B cell (primary cell): Measurements from ENCODE around the gene PNPLA5. TPM values are rescaled to one million over a fixed set of nuclear protein-coding genes. Genes with fewer than 3 reads are reported as not detected.

Source experiments
- ATAC-seq: fragments of 200-7000 bp; cut with Tn5 transposase; one replicate; pipeline ENCODE4 v1.10.0; 2021; ENCODE audit warnings: low read depth, mild to moderate bottlenecking, moderate number of reproducible peaks, moderate library complexity
- CTCF ChIA-PET: fragments of 350-600 bp; sonication (Branson Sonifier 250); formaldehyde crosslinking; loops from one replicate; lab custom pipeline; 2021; ENCODE audit warnings: antibody characterized with exemption, inconsistent platforms; lab: Charles Lee
- POLR2A ChIA-PET: fragments of 350-600 bp; sonication (Branson Sonifier 250); formaldehyde crosslinking; loops from one replicate; lab custom pipeline; 2021; ENCODE audit warnings: antibody characterized with exemption; lab: Charles Lee
- DNase-seq: peaks from one replicate; pipeline ENCODE4 v3.0.0; 2013
- H2AFZ ChIP-seq: 2 replicates; pipeline ENCODE4 v1.6.1; 2012; ENCODE audit warnings: mild to moderate bottlenecking, low read depth, low read length; ENCODE audit not compliant: insufficient read depth, poor library complexity, severe bottlenecking
- H3K27ac ChIP-seq, 2 donors: 1 replicate in 1 of 2; 2 replicates in 1 of 2; pipeline ENCODE4 v1.5.1; 2012 to 2013; ENCODE audit warnings: low read length in 2 of 2, mild to moderate bottlenecking in 2 of 2, moderate library complexity in 1 of 2
- H3K27me3 ChIP-seq, 4 experiments: fragments of 200-600 bp in 1 of 4; sonication (generic) in 1 of 4; replicated peaks in 1 of 4; 1 replicate in 2 of 4; 2 replicates in 2 of 4; pipeline versions ENCODE4 v1.6.1 to v1.7.0; 2013 to 2016; ENCODE audit warnings: low read length in 3 of 4, mild to moderate bottlenecking in 2 of 4, mixed read lengths in 1 of 4, moderate library complexity in 1 of 4; ENCODE audit not compliant: insufficient read depth in 4 of 4, control insufficient read depth in 3 of 4; ENCODE audit errors: control extremely low read depth in 1 of 4
- H3K36me3 ChIP-seq, 2 experiments: replicated peaks in 1 of 2; 1 replicate in 1 of 2; 2 replicates in 1 of 2; pipeline versions ENCODE4 v1.6.1 to v1.7.1; 2013; ENCODE audit warnings: low read length in 1 of 2; ENCODE audit not compliant: insufficient read depth in 2 of 2, control insufficient read depth in 1 of 2; ENCODE audit errors: control extremely low read depth in 1 of 2, extremely low read depth in 1 of 2
- H3K4me1 ChIP-seq, 2 donors: fragments of 200-600 bp in 1 of 2; sonication (generic) in 1 of 2; 1 replicate in 1 of 2; 2 replicates in 1 of 2; pipeline versions ENCODE4 v1.5.1 to v1.6.1; 2013 to 2017; ENCODE audit warnings: low read length in 2 of 2; ENCODE audit not compliant: control insufficient read depth in 2 of 2, insufficient read depth in 2 of 2
- H3K4me2 ChIP-seq: replicated peaks from 2 replicates; pipeline ENCODE3; 2012; ENCODE audit warnings: mild to moderate bottlenecking, low read depth, low read length; ENCODE audit not compliant: poor library complexity, severe bottlenecking
- H3K4me3 ChIP-seq, 5 experiments: fragments of 200-600 bp in 1 of 5; sonication (generic) in 1 of 5; 1 replicate in 3 of 5; 2 replicates in 2 of 5; pipeline versions ENCODE4 v1.5.1 to v1.7.0; 2011 to 2016; ENCODE audit warnings: low read length in 4 of 5, mild to moderate bottlenecking in 4 of 5, low read depth in 2 of 5, control low read depth in 1 of 5, moderate library complexity in 1 of 5; ENCODE audit not compliant: insufficient read depth in 1 of 5; ENCODE audit errors: control extremely low read depth in 1 of 5, extremely low read depth in 1 of 5
- H3K79me2 ChIP-seq: fragments of 200-600 bp; sonication (generic); one replicate; pipeline ENCODE4 v1.6.0; 2016; ENCODE audit warnings: low read length; ENCODE audit not compliant: control insufficient read depth, insufficient read depth
- H3K9ac ChIP-seq: fragments of 200-600 bp; sonication (generic); 2 replicates; pipeline ENCODE4 v1.6.1; 2017; ENCODE audit warnings: mild to moderate bottlenecking, low read length, moderate library complexity
- H3K9me3 ChIP-seq, 3 donors: one replicate each; pipeline versions ENCODE4 v1.6.1 to v1.7.1; 2013; ENCODE audit warnings: low read length in 2 of 3; ENCODE audit not compliant: control insufficient read depth in 2 of 3, insufficient read depth in 1 of 3; ENCODE audit errors: control extremely low read depth in 1 of 3
- H4K20me1 ChIP-seq: 2 replicates; pipeline ENCODE4 v1.6.0; 2012; ENCODE audit warnings: mild to moderate bottlenecking, low read length; ENCODE audit not compliant: insufficient read depth, control insufficient read depth, poor library complexity, severe bottlenecking
- H3K27ac Mint-ChIP-seq: one replicate; pipeline ENCODE4 v1.8.0; 2021; ENCODE audit warnings: mixed read lengths
- H3K27me3 Mint-ChIP-seq: one replicate; pipeline ENCODE4 v1.8.0; 2021; ENCODE audit warnings: mixed read lengths
- H3K4me1 Mint-ChIP-seq: one replicate; pipeline ENCODE4 v1.8.0; 2021; ENCODE audit warnings: mixed read lengths
- H3K4me3 Mint-ChIP-seq: one replicate; pipeline ENCODE4 v1.8.0; 2021; ENCODE audit warnings: mixed read lengths
- H3K9me3 Mint-ChIP-seq: one replicate; pipeline ENCODE4 v1.8.0; 2022; ENCODE audit warnings: mixed read lengths; ENCODE audit not compliant: insufficient read depth
- CTCF ChIP-seq: fragments of 200-600 bp; IDR thresholded peaks from one replicate; pipeline ENCODE4 v1.8.0; 2022; ENCODE audit warnings: antibody characterized with exemption, mild to moderate bottlenecking
- EZH2 ChIP-seq: IDR thresholded peaks from 2 replicates; pipeline ENCODE4 v1.6.1; 2012; ENCODE audit warnings: borderline replicate concordance, low read depth, mild to moderate bottlenecking, moderate library complexity, low read length; ENCODE audit not compliant: insufficient read depth, poor library complexity, severe bottlenecking
- WGBS: methylation state at CpG from one replicate; pipeline ENCODE4 v1.1.5; 2013; ENCODE audit warnings: missing lambda C conversion rate; ENCODE audit not compliant: insufficient coverage; 5-methylcytosine and 5-hydroxymethylcytosine counted together
- intact Hi-C: fragments of 100-400 bp; cut with micrococcal nuclease; formaldehyde crosslinking; loops from one replicate; pipeline ENCODE4 v1.10.0; 2022
- polyA plus RNA-seq: library from polyadenylated mRNA; depleted of rRNA; stranded (reverse); fragments of >200 nt; gene quantifications from 2 replicates; pipeline ENCODE4 v1.2.3, GENCODE V29; 2012
- total RNA-seq, 2 donors: library from RNA; stranded (reverse); fragments of 120-200 nt in 1 of 2; gene quantifications; 1 replicate in 1 of 2; 2 replicates in 1 of 2; pipeline versions ENCODE4 v1.2.3 to v1.2.4, GENCODE V29; 2013 to 2022

Gene PNPLA5
- total and polyA plus RNA-seq, 2 donors (not counting 1 experiment from before 2014, with no cell fraction given), result not detected

DNA sequence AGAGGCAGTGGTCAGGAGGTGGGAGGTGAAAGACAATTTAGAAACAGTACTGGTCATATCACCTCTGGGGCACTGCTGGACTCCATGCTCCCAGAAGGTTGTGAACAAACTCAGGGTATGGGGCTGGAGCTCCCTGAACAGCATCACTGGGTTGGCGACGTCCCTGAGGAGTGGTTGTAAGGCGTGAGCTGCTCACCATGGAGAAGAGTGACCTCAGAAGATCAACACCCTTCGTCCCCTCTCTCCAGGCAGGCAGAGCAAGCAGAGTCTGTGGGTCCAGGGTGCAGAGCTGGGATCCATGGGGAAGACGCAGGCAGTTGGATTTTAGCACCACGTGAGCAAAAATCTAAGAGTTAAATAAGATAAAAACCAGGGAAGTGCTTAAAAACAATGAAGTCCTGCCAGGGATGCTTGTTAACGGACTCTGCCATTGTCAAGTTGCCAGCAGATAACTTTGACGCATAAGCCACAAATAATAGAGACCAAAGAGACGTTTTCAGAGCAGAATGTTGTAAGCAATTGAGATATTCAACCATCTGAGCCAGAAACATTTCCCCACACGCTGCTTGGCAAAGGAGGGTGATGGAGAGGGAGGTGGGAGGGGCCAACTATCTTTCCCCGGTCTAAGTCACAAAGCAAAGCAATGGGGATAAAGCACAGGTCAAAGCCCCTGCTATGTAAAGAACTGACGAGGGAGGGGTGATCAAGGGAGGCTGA, 13.6 kb downstream of the PNPLA5 start:
- CTCF ChIA-PET, result interaction anchor here (0.7 kb wide), 1 partner anchor 9 kb away, joined by 3 read pairs; no protein-coding TSS in a partner anchor
- H3K27me3 Mint-ChIP-seq, result peaks cover 48% of the 10 kb centered on the region
- no peaks in the 10 kb centered on the region for H3K36me3 ChIP-seq
- no peak overlapping the region for H3K4me2 ChIP-seq
- DNase-seq (no peak), ATAC-seq (no peak)
- H3K4me3 ChIP-seq, result no peak overlapping the region
- no peaks in the 10 kb centered on the region for H4K20me1 ChIP-seq
- no peak overlapping the region for H3K9ac ChIP-seq
- 82% methylated on average over 7 of the region's 12 CpGs for WGBS
- no peaks in the 10 kb centered on the region for H3K9me3 Mint-ChIP-seq
- peaks cover 0 to 3% (median 0%) of the 10 kb centered on the region in 3 donors for H3K9me3 ChIP-seq
- no peak overlapping the region for H2AFZ ChIP-seq
- POLR2A ChIA-PET, result no interaction called here
- H3K4me1 ChIP-seq, result no peaks in the 10 kb centered on the region
- no peaks in the 10 kb centered on the region for H3K4me1 Mint-ChIP-seq
- no peak overlapping the region for H3K27ac Mint-ChIP-seq
- H3K4me3 Mint-ChIP-seq, result no peak overlapping the region
- TF ChIP-seq CTCF (no peak), EZH2 (no peak)
- no peak overlapping the region for H3K27ac ChIP-seq
- no peaks in the 10 kb centered on the region for H3K79me2 ChIP-seq
- intact Hi-C loops, result no loop called here
- peaks cover 0 to 6% (median 0%) of the 10 kb centered on the region in 4 experiments for H3K27me3 ChIP-seq

- no peak overlapping the region for H3K4me2 ChIP-seq
- ChIA-PET POLR2A (no interaction called here), CTCF (interaction anchor here (0.7 kb wide), 1 partner anchor 560 kb away, joined by 5 read pairs; no protein-coding TSS in a partner anchor)
- peaks cover 0 to 6% (median 0%) of the 10 kb centered on the region in 4 experiments for H3K27me3 ChIP-seq
- DNase-seq, result no peak
- no peak overlapping the region for H3K27ac ChIP-seq
- intact Hi-C loops, result no loop called here
- H3K4me3 ChIP-seq, result no peak overlapping the region
- 70% methylated on average over 4 of the region's 5 CpGs for whole genome bisulfite sequencing
- H3K4me1 ChIP-seq, result no peaks in the 10 kb centered on the region
- H3K36me3 ChIP-seq, result no peaks in the 10 kb centered on the region
- no peak overlapping the region for H2AFZ ChIP-seq
- H3K9me3 ChIP-seq, result peaks cover 0 to 3% (median 0%) of the 10 kb centered on the region in 3 donors
- ATAC-seq, result no peak
- no peak overlapping the region for H3K9ac ChIP-seq
- TF ChIP-seq EZH2 (no peak), CTCF (no peak)
- no peaks in the 10 kb centered on the region for H4K20me1 ChIP-seq
- peaks cover 45% of the 10 kb centered on the region for H3K27me3 Mint-ChIP-seq
- H3K4me3 Mint-ChIP-seq, result no peak overlapping the region
- H3K79me2 ChIP-seq, result no peaks in the 10 kb centered on the region
- H3K4me1 Mint-ChIP-seq, result no peaks in the 10 kb centered on the region
- no peak overlapping the region for H3K27ac Mint-ChIP-seq
- H3K9me3 Mint-ChIP-seq, result peaks cover under 1% of the 10 kb centered on the region
These were observed 14.8 kb downstream of the PNPLA5 start for GRCh38 chr22:43876866-43877509.
